GM23338 (cell line): Measurements from ENCODE around the gene TMEM132D. TPM values are rescaled to one million over a fixed set of nuclear protein-coding genes. Genes with fewer than 3 reads are reported as not detected.

ENCODE experiments used
- ATAC-seq: fragments of 200-7000 bp; cut with Tn5 transposase; 3 replicates; pipeline ENCODE4 v1.9.1; 2020
- DNase-seq: peaks from one replicate; pipeline ENCODE4 v3.0.0-alpha.2; 2015; ENCODE audit warnings: low spot score
- H2AFZ ChIP-seq: fragments of 200-600 bp; sonication (generic); 2 replicates; pipeline ENCODE4 v1.8.0; 2016; ENCODE audit warnings: antibody characterized with exemption, mild to moderate bottlenecking, moderate library complexity
- H3F3A ChIP-seq: fragments of 200-600 bp; sonication (generic); replicated peaks from 2 replicates; pipeline ENCODE4 v1.8.0; 2017; ENCODE audit warnings: antibody characterized with exemption, mixed run types, low read depth
- H3K27ac ChIP-seq: fragments of 200-600 bp; sonication (generic); 2 replicates; pipeline ENCODE4 v1.6.1; 2016; ENCODE audit warnings: low read depth
- H3K27me3 ChIP-seq: fragments of 200-600 bp; sonication (generic); 2 replicates; pipeline ENCODE4 v1.8.0; 2016; ENCODE audit warnings: mild to moderate bottlenecking, mixed run types, moderate library complexity; ENCODE audit not compliant: insufficient read depth
- H3K36me3 ChIP-seq: fragments of 200-600 bp; sonication (generic); 2 replicates; pipeline ENCODE4 v1.8.0; 2016; ENCODE audit warnings: mild to moderate bottlenecking; ENCODE audit not compliant: insufficient read depth
- H3K4me1 ChIP-seq: fragments of 200-600 bp; sonication (generic); 2 replicates; pipeline ENCODE4 v1.8.0; 2016; ENCODE audit warnings: mild to moderate bottlenecking, moderate library complexity; ENCODE audit not compliant: insufficient read depth
- H3K4me2 ChIP-seq: fragments of 200-600 bp; sonication (generic); 2 replicates; pipeline ENCODE4 v1.7.1; 2017; ENCODE audit warnings: mixed run types
- H3K4me3 ChIP-seq: fragments of 200-600 bp; sonication (generic); 2 replicates; pipeline ENCODE4 v1.6.1; 2016; ENCODE audit warnings: mixed run types
- H3K79me2 ChIP-seq: fragments of 200-600 bp; sonication (generic); replicated peaks from 2 replicates; pipeline ENCODE4 v1.8.0; 2017; ENCODE audit warnings: mild to moderate bottlenecking; ENCODE audit not compliant: insufficient read depth
- H3K9me2 ChIP-seq: fragments of 200-600 bp; sonication (generic); 2 replicates; pipeline ENCODE4 v1.8.0; 2017; ENCODE audit not compliant: insufficient read depth
- H4K20me1 ChIP-seq: fragments of 200-600 bp; sonication (generic); replicated peaks from 2 replicates; pipeline ENCODE4 v1.8.0; 2017; ENCODE audit warnings: mild to moderate bottlenecking; ENCODE audit not compliant: insufficient read depth
- H3K27ac Mint-ChIP-seq: 2 replicates; pipeline ENCODE4 v1.8.0; 2020; ENCODE audit warnings: inconsistent platforms, mild to moderate bottlenecking, moderate library complexity, mixed read lengths
- H3K27me3 Mint-ChIP-seq: 3 replicates; pipeline ENCODE4 v1.8.0; 2022; ENCODE audit warnings: low read depth, mild to moderate bottlenecking, moderate library complexity, mixed read lengths, inconsistent platforms; ENCODE audit not compliant: insufficient read depth, poor library complexity
- H3K36me3 Mint-ChIP-seq: 3 replicates; pipeline ENCODE4 v1.8.0; 2021; ENCODE audit warnings: low read depth, mild to moderate bottlenecking, inconsistent platforms, moderate library complexity, mixed read lengths
- H3K4me1 Mint-ChIP-seq: 3 replicates; pipeline ENCODE4 v1.8.0; 2020; ENCODE audit warnings: mild to moderate bottlenecking, inconsistent platforms, mixed read lengths
- H3K4me3 Mint-ChIP-seq: 3 replicates; pipeline ENCODE4 v1.8.0; 2021; ENCODE audit warnings: moderate library complexity, mild to moderate bottlenecking, inconsistent platforms, mixed read lengths
- H3K9me3 Mint-ChIP-seq: 3 replicates; pipeline ENCODE4 v1.8.0; 2020; ENCODE audit warnings: moderate library complexity, mild to moderate bottlenecking, inconsistent platforms, mixed read lengths
- CREB1 ChIP-seq: fragments of 250-450 bp; sonication (Bioruptor Pico); IDR thresholded peaks from 2 replicates; pipeline ENCODE4 v1.5.0; 2020; ENCODE audit warnings: low read depth, mild to moderate bottlenecking, moderate library complexity
- EZH2phosphoT487 ChIP-seq: fragments of 200-600 bp; sonication (generic); IDR thresholded peaks from one replicate; pipeline ENCODE4 v1.8.1; 2018; ENCODE audit warnings: antibody characterized with exemption; ENCODE audit not compliant: unreplicated experiment
- JUNB ChIP-seq: IDR thresholded peaks from one replicate; pipeline ENCODE4 v1.6.1; 2016; ENCODE audit warnings: antibody characterized with exemption; ENCODE audit not compliant: unreplicated experiment
- NANOG ChIP-seq: IDR thresholded peaks from 2 replicates; pipeline ENCODE4 v1.6.1; 2016; ENCODE audit warnings: antibody characterized with exemption, borderline replicate concordance
- STAT1 ChIP-seq: IDR thresholded peaks from one replicate; pipeline ENCODE4 v1.6.1; 2016; ENCODE audit warnings: antibody characterized with exemption; ENCODE audit not compliant: unreplicated experiment
- polyA plus RNA-seq: library from polyadenylated mRNA; unstranded; fragments of >200 nt; fragmentation: Nextera tagmentation; extraction: Ambion mirVana; gene quantifications from 2 replicates; pipeline ENCODE4 v1.2.1, GENCODE V29; 2016
- total RNA-seq: library from RNA; depleted of rRNA; stranded (reverse); fragments of >200 nt; shearing (Covaris generic); gene quantifications from 2 replicates; pipeline ENCODE4 v1.2.3, GENCODE V29; 2014
- TF ChIP-seq, protein P1 (sequence below): IDR thresholded peaks from one replicate; pipeline ENCODE4 v1.6.1; 2018; ENCODE audit warnings: antibody characterized with exemption; ENCODE audit not compliant: unreplicated experiment
- TF ChIP-seq, protein P2 (sequence below), 2 experiments: fragments of 200-600 bp in 1 of 2; sonication (generic) in 1 of 2; conservative IDR thresholded peaks; 2 replicates each; pipeline versions ENCODE4 v1.5.1 to v1.6.1; 2016 to 2017; ENCODE audit warnings: antibody characterized with exemption in 2 of 2, low read depth in 2 of 2, mild to moderate bottlenecking in 2 of 2, moderate library complexity in 1 of 2
- TF ChIP-seq, protein P3 (sequence below): IDR thresholded peaks from 2 replicates; pipeline ENCODE4 v1.6.1; 2016; ENCODE audit warnings: antibody characterized with exemption

TMEM132D gene
- total and polyA plus RNA-seq, 2 experiments from 2014 or later: 0.44 to 5.3 TPM

DNA sequence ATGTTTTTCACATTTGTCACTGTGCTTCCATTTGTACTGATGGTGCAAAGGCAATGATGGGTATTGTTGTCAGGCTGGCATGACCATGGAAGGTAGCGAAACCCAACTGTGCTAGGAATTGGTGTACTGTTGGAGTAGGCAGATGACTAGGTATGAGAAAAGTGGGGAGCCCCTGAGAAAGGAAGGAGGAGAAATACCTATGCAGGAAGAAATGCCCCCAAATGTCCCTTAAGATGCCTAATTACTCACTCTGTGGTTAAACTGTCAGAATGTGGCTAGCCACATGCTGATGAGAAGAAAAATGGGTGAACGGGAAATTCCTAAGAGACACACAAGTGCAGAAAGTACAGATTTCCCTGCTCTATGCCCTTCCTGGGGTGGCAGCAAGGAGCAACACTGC lies 339.1 kb downstream of the TMEM132D start:
- no peak overlapping the region for H3K4me3 Mint-ChIP-seq
- no peak for ATAC-seq
- H3K27ac ChIP-seq: no peak overlapping the region

DNA sequence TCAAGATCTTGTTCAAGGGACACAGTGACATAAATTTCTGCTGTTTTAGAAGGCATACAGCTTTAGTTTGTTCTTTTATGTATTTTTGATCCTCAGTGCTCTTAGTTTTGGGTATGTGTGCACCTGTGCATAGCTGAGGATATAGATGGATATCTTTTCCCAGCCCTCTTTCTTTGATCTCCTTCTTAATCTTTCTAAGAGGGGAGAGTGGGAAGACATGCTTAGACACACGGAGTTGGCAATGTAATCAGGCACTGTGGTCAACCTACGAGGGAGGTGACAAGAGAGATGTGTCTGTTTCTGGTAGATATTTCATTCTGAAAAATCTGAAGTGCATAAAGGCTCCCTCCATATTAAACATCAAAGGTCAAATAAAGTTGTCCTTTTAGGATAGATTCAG lies 340.6 kb downstream of the TMEM132D start:
- H3K9me3 Mint-ChIP-seq: peaks cover 99% of the 10 kb centered on the region
- H3K36me3 ChIP-seq: no peaks in the 10 kb centered on the region; the same call in 1 of the 2 replicates
- no peaks in the 10 kb centered on the region for H3K27me3 Mint-ChIP-seq
- no peaks in the 10 kb centered on the region for H3K4me1 ChIP-seq
- H3K27me3 ChIP-seq: no peaks in the 10 kb centered on the region
- no peak overlapping the region for H2AFZ ChIP-seq
- no peak for ATAC-seq
- H3K79me2 ChIP-seq: no peaks in the 10 kb centered on the region
- H3K36me3 Mint-ChIP-seq: peaks cover 30% of the 10 kb centered on the region
- no peaks in the 10 kb centered on the region for H3F3A ChIP-seq
- H3K9me2 ChIP-seq: no peaks in the 10 kb centered on the region
- H3K4me3 Mint-ChIP-seq: no peak overlapping the region
- no peaks in the 10 kb centered on the region for H4K20me1 ChIP-seq
- TF ChIP-seq CREB1 (CRISPR knock-in tag) (no peak), JUNB (no peak)
- no peak for DNase-seq
- H3K4me2 ChIP-seq: no peak overlapping the region
- no peak overlapping the region for H3K27ac ChIP-seq
- no peak overlapping the region for H3K4me3 ChIP-seq
- no peaks in the 10 kb centered on the region for H3K4me1 Mint-ChIP-seq
- H3K27ac Mint-ChIP-seq: no peak overlapping the region

More for the DNA sequence above, 339.1 kb downstream of the TMEM132D start:
- Histone ChIP-seq H2AFZ (no peak overlapping the region), H3K4me2 (no peak overlapping the region), H3K4me1 (no peaks in the 10 kb centered on the region), H3K27me3 (no peaks in the 10 kb centered on the region), H3F3A (no peaks in the 10 kb centered on the region), H4K20me1 (no peaks in the 10 kb centered on the region), H3K9me2 (no peaks in the 10 kb centered on the region), H3K4me3 (no peak overlapping the region), H3K36me3 (no peaks in the 10 kb centered on the region; the same call in 1 of the 2 replicates), H3K79me2 (no peaks in the 10 kb centered on the region)
- H3K9me3 Mint-ChIP-seq: peaks cover 99% of the 10 kb centered on the region
- H3K27me3 Mint-ChIP-seq: no peaks in the 10 kb centered on the region
- peaks cover 33% of the 10 kb centered on the region for H3K36me3 Mint-ChIP-seq
- TF ChIP-seq, protein P1, sequence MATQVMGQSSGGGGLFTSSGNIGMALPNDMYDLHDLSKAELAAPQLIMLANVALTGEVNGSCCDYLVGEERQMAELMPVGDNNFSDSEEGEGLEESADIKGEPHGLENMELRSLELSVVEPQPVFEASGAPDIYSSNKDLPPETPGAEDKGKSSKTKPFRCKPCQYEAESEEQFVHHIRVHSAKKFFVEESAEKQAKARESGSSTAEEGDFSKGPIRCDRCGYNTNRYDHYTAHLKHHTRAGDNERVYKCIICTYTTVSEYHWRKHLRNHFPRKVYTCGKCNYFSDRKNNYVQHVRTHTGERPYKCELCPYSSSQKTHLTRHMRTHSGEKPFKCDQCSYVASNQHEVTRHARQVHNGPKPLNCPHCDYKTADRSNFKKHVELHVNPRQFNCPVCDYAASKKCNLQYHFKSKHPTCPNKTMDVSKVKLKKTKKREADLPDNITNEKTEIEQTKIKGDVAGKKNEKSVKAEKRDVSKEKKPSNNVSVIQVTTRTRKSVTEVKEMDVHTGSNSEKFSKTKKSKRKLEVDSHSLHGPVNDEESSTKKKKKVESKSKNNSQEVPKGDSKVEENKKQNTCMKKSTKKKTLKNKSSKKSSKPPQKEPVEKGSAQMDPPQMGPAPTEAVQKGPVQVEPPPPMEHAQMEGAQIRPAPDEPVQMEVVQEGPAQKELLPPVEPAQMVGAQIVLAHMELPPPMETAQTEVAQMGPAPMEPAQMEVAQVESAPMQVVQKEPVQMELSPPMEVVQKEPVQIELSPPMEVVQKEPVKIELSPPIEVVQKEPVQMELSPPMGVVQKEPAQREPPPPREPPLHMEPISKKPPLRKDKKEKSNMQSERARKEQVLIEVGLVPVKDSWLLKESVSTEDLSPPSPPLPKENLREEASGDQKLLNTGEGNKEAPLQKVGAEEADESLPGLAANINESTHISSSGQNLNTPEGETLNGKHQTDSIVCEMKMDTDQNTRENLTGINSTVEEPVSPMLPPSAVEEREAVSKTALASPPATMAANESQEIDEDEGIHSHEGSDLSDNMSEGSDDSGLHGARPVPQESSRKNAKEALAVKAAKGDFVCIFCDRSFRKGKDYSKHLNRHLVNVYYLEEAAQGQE: no peak
- TF ChIP-seq STAT1: no peak
- no peak for TF ChIP-seq EZH2phosphoT487
- no peak for DNase-seq
- no peaks in the 10 kb centered on the region for H3K4me1 Mint-ChIP-seq
- no peak overlapping the region for H3K27ac Mint-ChIP-seq

DNA sequence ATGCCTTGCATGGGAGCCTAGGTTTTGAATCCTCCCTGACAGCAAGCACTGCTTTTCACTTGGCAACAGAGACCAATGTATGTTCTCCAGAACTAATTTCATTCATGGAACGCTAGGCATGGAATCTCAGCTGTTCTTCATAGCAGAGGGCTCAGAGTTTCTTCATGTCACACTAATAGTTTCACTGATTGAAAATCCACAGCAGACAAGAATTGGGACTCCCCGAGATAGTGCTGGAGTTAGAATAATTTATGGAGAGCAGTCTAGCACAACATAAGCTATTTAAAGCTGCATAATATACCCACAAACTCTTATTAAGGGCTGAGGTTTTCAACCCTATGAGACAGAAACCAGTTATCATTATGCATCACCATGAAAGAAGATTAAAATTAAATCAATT lies 342.5 kb downstream of the TMEM132D start:
- Histone ChIP-seq H3K4me1 (no peaks in the 10 kb centered on the region), H3K27me3 (no peaks in the 10 kb centered on the region), H3K9me2 (no peaks in the 10 kb centered on the region), H3K79me2 (no peaks in the 10 kb centered on the region), H3F3A (no peaks in the 10 kb centered on the region), H3K36me3 (no peaks in the 10 kb centered on the region; the same call in 1 of the 2 replicates), H2AFZ (no peak overlapping the region), H3K4me3 (no peak overlapping the region), H3K4me2 (no peak overlapping the region), H3K27ac (no peak overlapping the region), H4K20me1 (no peaks in the 10 kb centered on the region)
- Mint-ChIP-seq H3K9me3 (peaks cover 99% of the 10 kb centered on the region), H3K4me3 (no peak overlapping the region), H3K27ac (no peak overlapping the region), H3K36me3 (peaks cover 36% of the 10 kb centered on the region), H3K4me1 (no peaks in the 10 kb centered on the region), H3K27me3 (no peaks in the 10 kb centered on the region)
- DNase-seq: no peak
- ATAC-seq: no peak
- TF ChIP-seq NANOG: no peak
- no peak for TF ChIP-seq CREB1 (CRISPR knock-in tag)
- TF ChIP-seq, protein P2, sequence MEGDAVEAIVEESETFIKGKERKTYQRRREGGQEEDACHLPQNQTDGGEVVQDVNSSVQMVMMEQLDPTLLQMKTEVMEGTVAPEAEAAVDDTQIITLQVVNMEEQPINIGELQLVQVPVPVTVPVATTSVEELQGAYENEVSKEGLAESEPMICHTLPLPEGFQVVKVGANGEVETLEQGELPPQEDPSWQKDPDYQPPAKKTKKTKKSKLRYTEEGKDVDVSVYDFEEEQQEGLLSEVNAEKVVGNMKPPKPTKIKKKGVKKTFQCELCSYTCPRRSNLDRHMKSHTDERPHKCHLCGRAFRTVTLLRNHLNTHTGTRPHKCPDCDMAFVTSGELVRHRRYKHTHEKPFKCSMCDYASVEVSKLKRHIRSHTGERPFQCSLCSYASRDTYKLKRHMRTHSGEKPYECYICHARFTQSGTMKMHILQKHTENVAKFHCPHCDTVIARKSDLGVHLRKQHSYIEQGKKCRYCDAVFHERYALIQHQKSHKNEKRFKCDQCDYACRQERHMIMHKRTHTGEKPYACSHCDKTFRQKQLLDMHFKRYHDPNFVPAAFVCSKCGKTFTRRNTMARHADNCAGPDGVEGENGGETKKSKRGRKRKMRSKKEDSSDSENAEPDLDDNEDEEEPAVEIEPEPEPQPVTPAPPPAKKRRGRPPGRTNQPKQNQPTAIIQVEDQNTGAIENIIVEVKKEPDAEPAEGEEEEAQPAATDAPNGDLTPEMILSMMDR (conservative IDR thresholded peaks at IDR 0.05; ENCODE audit: low read depth in 2 of 2): no peak
- TF ChIP-seq, protein P3, sequence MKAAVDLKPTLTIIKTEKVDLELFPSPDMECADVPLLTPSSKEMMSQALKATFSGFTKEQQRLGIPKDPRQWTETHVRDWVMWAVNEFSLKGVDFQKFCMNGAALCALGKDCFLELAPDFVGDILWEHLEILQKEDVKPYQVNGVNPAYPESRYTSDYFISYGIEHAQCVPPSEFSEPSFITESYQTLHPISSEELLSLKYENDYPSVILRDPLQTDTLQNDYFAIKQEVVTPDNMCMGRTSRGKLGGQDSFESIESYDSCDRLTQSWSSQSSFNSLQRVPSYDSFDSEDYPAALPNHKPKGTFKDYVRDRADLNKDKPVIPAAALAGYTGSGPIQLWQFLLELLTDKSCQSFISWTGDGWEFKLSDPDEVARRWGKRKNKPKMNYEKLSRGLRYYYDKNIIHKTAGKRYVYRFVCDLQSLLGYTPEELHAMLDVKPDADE: no peak
